Measurements from ENCODE around the gene ACTR1A. TPM values are rescaled to one million over a fixed set of nuclear protein-coding genes. Genes with fewer than 3 reads are reported as not detected.

Gene ACTR1A
- total and polyA plus RNA-seq, 9 of the 15 experiments (the other 6 are each of a cell fraction or from before 2014, with no cell fraction given): 36.3 to 77.2 (median 49.6) TPM

GRCh38 chr10:102462512-102463054, 39.9 kb downstream of the ACTR1A start:
- Histone ChIP-seq H3K4me1 (replicated peaks in 1 of 2; ENCODE audit: control insufficient read depth in 2 of 2, insufficient read depth in 2 of 2, low read length in 2 of 2) (peaks cover 22 to 26% of the 10 kb centered on the region in 2 experiments), H3K9ac (ENCODE audit: insufficient read depth in 1 of 2, low read depth in 2 of 2, low read length in 2 of 2) (peak overlapping the region in 1 of 2 experiments; percentile 71; a peak in 1 of 4 replicates), H3K36me3 (ENCODE audit: control insufficient read depth, insufficient read depth, low read length) (no peaks in the 10 kb centered on the region), H3K79me2 (ENCODE audit: control insufficient read depth, insufficient read depth, low read length) (no peaks in the 10 kb centered on the region), H3K4me3 (no peak overlapping the region), H3K9me3 (replicated peaks; ENCODE audit: control insufficient read depth, insufficient read depth, low read depth, low read length) (no peaks in the 10 kb centered on the region), H3K9me1 (ENCODE audit: control insufficient read depth, insufficient read depth, low read length) (no peaks in the 10 kb centered on the region), H3K4me2 (ENCODE audit: insufficient read depth, low read length) (no peak overlapping the region), H3K27ac (ENCODE audit: extremely low read depth, low read depth, low read length) (no peak overlapping the region), H3K27me3 (ENCODE audit: control insufficient read depth in 2 of 2, insufficient read depth in 2 of 2, low read length in 2 of 2) (no peaks in the 10 kb centered on the region), H4K20me1 (replicated peaks; ENCODE audit: control insufficient read depth, insufficient read depth, low read length) (no peaks in the 10 kb centered on the region), H2AFZ (ENCODE audit: low read depth, low read length) (no peak overlapping the region)
- intact Hi-C loops (cut with micrococcal nuclease) (loop anchor here (5.0 kb wide), 1 partner anchor 40 kb away; the partner anchor contains the start of gene FBXL15), in situ Hi-C loops (cut with MboI) (no loop called here)
- no peak for ATAC-seq
- ChIA-PET CTCF (ENCODE audit: low intra/inter-chr PET ratio) (no interaction called here), POLR2A (interaction anchor here (0.6 to 4.2 kb wide), 5 partner anchors 11 to 41 kb away, joined by 4 to 24 read pairs (median 7); partner anchors contain the start of genes C10orf95 and CUEDC2)
- DNase-seq (ENCODE audit: extremely low read depth in 1 of 4, low spot score in 3 of 4): no peak
- BruUV-seq (replicated peaks): no TSS peak
- 53% methylated on average over 6 of the region's 6 CpGs for WGBS (ENCODE audit: insufficient coverage, low coverage, missing lambda C conversion rate)
- FAIRE-seq: no peak
- TF ChIP-seq MTA1 (IDR thresholded peaks at IDR 0.05; ENCODE audit: borderline replicate concordance) (no peak), NR1H2 (CRISPR knock-in tag; IDR thresholded peaks at IDR 0.05) (0 out of 2 replicates have a peak, but pooled peaks have one; percentile 38)

GRCh38 chr10:102461187-102462054, 41.1 kb downstream of the ACTR1A start:
- WGBS (ENCODE audit: insufficient coverage, low coverage, missing lambda C conversion rate): 3% methylated on average over 36 of the region's 54 CpGs
- peak overlapping the region; percentile 80 for H3K4me2 ChIP-seq (ENCODE audit: insufficient read depth, low read length)
- intact Hi-C loops (cut with micrococcal nuclease) (loop anchor here (5.0 kb wide), 1 partner anchor 39 kb away; the partner anchor contains the start of gene FBXL15), in situ Hi-C loops (cut with MboI) (no loop called here)
- H3K36me3 ChIP-seq (ENCODE audit: control insufficient read depth, insufficient read depth, low read length): peaks cover 3% of the 10 kb centered on the region; the same call in 2 of the 3 replicates
- no peak for FAIRE-seq
- H3K4me3 ChIP-seq: peak overlapping the region; percentile 41
- H3K4me1 ChIP-seq (replicated peaks in 1 of 2; ENCODE audit: control insufficient read depth in 2 of 2, insufficient read depth in 2 of 2, low read length in 2 of 2): peaks cover 21 to 26% of the 10 kb centered on the region in 2 experiments
- POLR2A ChIA-PET: interaction anchor here (0.6 to 4.2 kb wide), 9 partner anchors 10 to 93 kb away, joined by 3 to 24 read pairs (median 4); partner anchors contain the start of genes C10orf95 and CUEDC2
- peak; percentile 94 to 97 (median 96) for DNase-seq (ENCODE audit: extremely low read depth in 1 of 4, low spot score in 3 of 4)
- H3K9me3 ChIP-seq (replicated peaks; ENCODE audit: control insufficient read depth, insufficient read depth, low read depth, low read length): no peaks in the 10 kb centered on the region
- no peaks in the 10 kb centered on the region for H3K9me1 ChIP-seq (ENCODE audit: control insufficient read depth, insufficient read depth, low read length)
- no peaks in the 10 kb centered on the region for H3K27me3 ChIP-seq (ENCODE audit: control insufficient read depth in 2 of 2, insufficient read depth in 2 of 2, low read length in 2 of 2)
- peak overlapping the region; percentile 73 for H3K27ac ChIP-seq (ENCODE audit: extremely low read depth, low read depth, low read length)
- H2AFZ ChIP-seq (ENCODE audit: low read depth, low read length): peak overlapping the region; percentile 99
- H3K9ac ChIP-seq (ENCODE audit: insufficient read depth in 1 of 2, low read depth in 2 of 2, low read length in 2 of 2): peak overlapping the region; percentile 51 to 79
- no peaks in the 10 kb centered on the region for H4K20me1 ChIP-seq (replicated peaks; ENCODE audit: control insufficient read depth, insufficient read depth, low read length)
- ATAC-seq: peak; percentile 91
- CTCF ChIA-PET (ENCODE audit: low intra/inter-chr PET ratio): no interaction called here
- no TSS peak for BruUV-seq (replicated peaks)
- H3K79me2 ChIP-seq (ENCODE audit: control insufficient read depth, insufficient read depth, low read length): no peaks in the 10 kb centered on the region
- TF ChIP-seq SMARCE1 (IDR thresholded peaks at IDR 0.05): no peak
- TF ChIP-seq HNRNPUL1 (IDR thresholded peaks at IDR 0.05; ENCODE audit: low read length): no peak
- TF ChIP-seq ZNF589 (CRISPR knock-in tag; IDR thresholded peaks at IDR 0.05; ENCODE audit: low read depth): no peak
- TF ChIP-seq TOE1 (IDR thresholded peaks at IDR 0.05; ENCODE audit: borderline replicate concordance): peak; percentile 65; the same call in 1 of the 2 replicates
- TF ChIP-seq TOE1 (CRISPR knock-in tag; IDR thresholded peaks at IDR 0.05; ENCODE audit: borderline replicate concordance, low read depth): no peak
- peak; percentile 88 for TF ChIP-seq EGR1 (conservative IDR thresholded peaks at IDR 0.05)
- no peak for TF ChIP-seq BRD4 (IDR thresholded peaks at IDR 0.05)
- TF ChIP-seq JUND (IDR thresholded peaks at IDR 0.05; ENCODE audit: borderline replicate concordance, low read depth, low read length): 0 out of 2 replicates have a peak, but pooled peaks have one; percentile 24
- TF ChIP-seq JUND (tag; IDR thresholded peaks at IDR 0.05; ENCODE audit: borderline replicate concordance, low read depth, low read length): no peak; the same call in 2 of the 3 replicates
- TF ChIP-seq RB1 (IDR thresholded peaks at IDR 0.05; ENCODE audit: low read depth): peak; percentile 76
- no peak for TF ChIP-seq KLF6 (CRISPR knock-in tag; IDR thresholded peaks at IDR 0.05; ENCODE audit: borderline replicate concordance)
- TF ChIP-seq ZC3H8 (IDR thresholded peaks at IDR 0.05): no peak
